Stomach (tissue), 4 donors: Measurements from ENCODE around the gene ATP11A.

Experiments
- CTCF ChIP-seq, 7 experiments: fragments of 450-650 bp in 4 of 7; fragments of 200-600 bp in 3 of 7; sonication (generic) in 3 of 7; IDR thresholded peaks; one replicate each; pipeline ENCODE4 v1.5.1; 2016 to 2019; ENCODE audit warnings: antibody characterized with exemption in 7 of 7, control low read depth in 2 of 7, mild to moderate bottlenecking in 1 of 7
- POLR2A ChIP-seq, 4 donors: fragments of 450-650 bp; IDR thresholded peaks; one replicate each; pipeline ENCODE4 v1.6.1; 2016; ENCODE audit warnings: antibody characterized with exemption in 4 of 4, control low read depth in 2 of 4, mild to moderate bottlenecking in 1 of 4, moderate library complexity in 1 of 4

- TF ChIP-seq POLR2A (IDR thresholded peaks at IDR 0.05): no peak
- TF ChIP-seq CTCF (IDR thresholded peaks at IDR 0.05): no peak
Measured at GRCh38 chr13:112695121-112695520, 5.3 kb downstream of the ATP11A start.
